ENCODE data around the gene ADARB2.

- TF ChIP-seq BCL3 (IDR thresholded peaks at IDR 0.05; ENCODE audit: borderline replicate concordance, insufficient read depth, low read depth, low read length, poor library complexity, severe bottlenecking) = no peak
- TF ChIP-seq REST (IDR thresholded peaks at IDR 0.05; ENCODE audit: low read depth, low read length) = no peak
- TF ChIP-seq ZZZ3 (IDR thresholded peaks at IDR 0.05; ENCODE audit: control insufficient read depth, insufficient read length, low read depth) = no peak
- no peak for TF ChIP-seq JUND (IDR thresholded peaks at IDR 0.05; ENCODE audit: low read depth, low read length)
Observed at GRCh38 chr10:1696106-1696505, 41.2 kb downstream of the ADARB2 start.

Measured in GM12878 (cell line).